Measurements from ENCODE around the gene ADGRL2.

ADGRL2 gene

DNA sequence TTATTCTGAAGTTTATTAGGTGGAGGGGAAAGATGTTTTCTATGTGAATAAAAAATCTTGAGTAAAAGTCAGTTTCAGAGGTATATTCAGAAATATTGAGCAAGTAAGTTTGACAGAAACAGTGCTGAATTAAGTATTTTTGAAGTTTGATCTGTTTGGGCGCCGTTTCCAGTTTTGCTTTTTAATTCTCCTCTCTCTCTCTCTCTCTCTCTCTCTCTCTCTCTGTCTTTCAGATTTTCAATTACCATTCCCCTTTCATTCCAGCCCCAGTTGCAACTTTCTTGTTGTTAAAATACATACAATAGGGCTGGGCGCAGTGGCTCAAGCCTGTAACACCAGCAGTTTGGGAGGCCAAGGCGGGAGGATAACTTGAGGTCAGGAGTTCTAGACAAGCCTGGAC, 24.0 kb downstream of the ADGRL2 start:
- no peak for TF ChIP-seq ZNF302 (tag by site-specific recombination; IDR thresholded peaks at IDR 0.05; ENCODE audit: low read depth)
- TF ChIP-seq ZNF596 (tag by site-specific recombination; IDR thresholded peaks at IDR 0.05): peak; percentile 92
- ChIA-PET CTCF (no interaction called here), POLR2A (no interaction called here)
- Histone ChIP-seq H3K36me3 (ENCODE audit: control insufficient read depth in 2 of 2, insufficient read depth in 1 of 2, low read length in 2 of 2) (no peaks in the 10 kb centered on the region), H3K9me3 (ENCODE audit: control insufficient read depth, insufficient read depth, low read depth, low read length) (no peaks in the 10 kb centered on the region), H3K27ac (ENCODE audit: extremely low read depth, low read depth, low read length) (no peak overlapping the region), H3K4me1 (ENCODE audit: control insufficient read depth, insufficient read depth, low read length) (peaks cover 11% of the 10 kb centered on the region), H3K4me3 (ENCODE audit: low read depth, low read length) (no peak overlapping the region)

DNA sequence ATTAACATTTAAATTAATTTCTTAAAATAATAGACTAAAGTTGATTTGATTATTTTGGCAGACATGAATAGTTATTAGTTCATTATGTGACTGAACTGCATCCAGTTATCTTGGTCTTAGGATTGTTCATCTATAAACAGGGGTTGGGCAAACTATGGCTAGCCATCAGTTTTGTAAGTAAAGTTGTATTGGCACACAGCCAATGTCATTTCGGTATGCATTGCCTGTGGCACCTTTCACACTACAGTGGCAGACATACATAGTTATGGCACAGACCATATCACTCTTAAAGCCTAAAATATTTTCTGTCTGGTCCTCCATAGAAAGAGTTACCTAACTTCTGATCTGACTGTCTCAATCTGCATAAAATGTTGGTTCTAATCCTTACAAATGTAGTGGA, 27.2 kb downstream of the ADGRL2 start:
- ChIA-PET CTCF (no interaction called here), POLR2A (no interaction called here)
- Histone ChIP-seq H3K4me1 (ENCODE audit: control insufficient read depth, insufficient read depth, low read length) (peaks cover 12% of the 10 kb centered on the region), H3K27ac (ENCODE audit: extremely low read depth, low read depth, low read length) (no peak overlapping the region), H3K36me3 (ENCODE audit: control insufficient read depth in 2 of 2, insufficient read depth in 1 of 2, low read length in 2 of 2) (no peaks in the 10 kb centered on the region), H3K4me3 (ENCODE audit: low read depth, low read length) (no peak overlapping the region), H3K9me3 (ENCODE audit: control insufficient read depth, insufficient read depth, low read depth, low read length) (no peaks in the 10 kb centered on the region)
- TF ChIP-seq, protein P1, sequence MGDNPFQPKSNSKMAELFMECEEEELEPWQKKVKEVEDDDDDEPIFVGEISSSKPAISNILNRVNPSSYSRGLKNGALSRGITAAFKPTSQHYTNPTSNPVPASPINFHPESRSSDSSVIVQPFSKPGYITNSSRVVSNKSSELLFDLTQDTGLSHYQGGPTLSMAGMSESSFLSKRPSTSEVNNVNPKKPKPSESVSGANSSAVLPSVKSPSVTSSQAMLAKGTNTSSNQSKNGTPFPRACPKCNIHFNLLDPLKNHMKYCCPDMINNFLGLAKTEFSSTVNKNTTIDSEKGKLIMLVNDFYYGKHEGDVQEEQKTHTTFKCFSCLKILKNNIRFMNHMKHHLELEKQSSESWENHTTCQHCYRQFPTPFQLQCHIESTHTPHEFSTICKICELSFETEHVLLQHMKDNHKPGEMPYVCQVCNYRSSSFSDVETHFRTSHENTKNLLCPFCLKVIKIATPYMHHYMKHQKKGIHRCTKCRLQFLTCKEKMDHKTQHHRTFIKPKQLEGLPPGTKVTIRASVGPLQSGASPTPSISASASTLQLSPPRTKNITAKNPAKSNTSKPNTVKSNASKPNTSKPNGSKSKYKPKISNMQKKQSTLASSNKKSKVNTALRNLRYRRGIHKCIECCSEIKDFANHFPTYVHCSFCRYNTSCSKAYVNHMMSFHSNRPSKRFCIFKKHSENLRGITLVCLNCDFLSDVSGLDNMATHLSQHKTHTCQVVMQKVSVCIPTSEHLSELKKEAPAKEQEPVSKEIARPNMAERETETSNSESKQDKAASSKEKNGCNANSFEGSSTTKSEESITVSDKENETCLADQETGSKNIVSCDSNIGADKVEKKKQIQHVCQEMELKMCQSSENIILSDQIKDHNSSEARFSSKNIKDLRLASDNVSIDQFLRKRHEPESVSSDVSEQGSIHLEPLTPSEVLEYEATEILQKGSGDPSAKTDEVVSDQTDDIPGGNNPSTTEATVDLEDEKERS (tag by site-specific recombination; IDR thresholded peaks at IDR 0.05): no peak
- TF ChIP-seq ZNF121 (tag by site-specific recombination; IDR thresholded peaks at IDR 0.05) (no peak), ZSCAN30 (tag by site-specific recombination; IDR thresholded peaks at IDR 0.05) (0 out of 2 replicates have a peak, but pooled peaks have one; percentile 12), ZNF549 (tag by site-specific recombination; IDR thresholded peaks at IDR 0.05) (peak; percentile 35; the same call in 1 of the 2 replicates), ZNF660 (tag by site-specific recombination; IDR thresholded peaks at IDR 0.05) (peak; percentile 66; the same call in 1 of the 2 replicates), ZBTB44 (tag by site-specific recombination; IDR thresholded peaks at IDR 0.05) (peak; percentile 50; the same call in 1 of the 2 replicates)

GRCh38 chr1:81832573-81832972, 31.8 kb downstream of the ADGRL2 start:
- ChIA-PET CTCF (interaction anchor here (1.3 kb wide), 1 partner anchor 11 kb away, joined by 3 read pairs; no protein-coding TSS in a partner anchor), POLR2A (no interaction called here)
- Histone ChIP-seq H3K27ac (ENCODE audit: extremely low read depth, low read depth, low read length) (0 out of 2 replicates have a peak overlapping the region, but pooled peaks have one; percentile 12), H3K4me3 (ENCODE audit: low read depth, low read length) (no peak overlapping the region), H3K4me1 (ENCODE audit: control insufficient read depth, insufficient read depth, low read length) (peaks cover 45% of the 10 kb centered on the region), H3K36me3 (ENCODE audit: control insufficient read depth in 2 of 2, insufficient read depth in 1 of 2, low read length in 2 of 2) (no peaks in the 10 kb centered on the region), H3K9me3 (ENCODE audit: control insufficient read depth, insufficient read depth, low read depth, low read length) (no peaks in the 10 kb centered on the region)
- TF ChIP-seq ZNF664 (tag by site-specific recombination; IDR thresholded peaks at IDR 0.05) (0 out of 2 replicates have a peak, but pooled peaks have one; percentile 36), GFI1B (tag by site-specific recombination; IDR thresholded peaks at IDR 0.05) (0 out of 2 replicates have a peak, but pooled peaks have one; percentile 13), ZBTB17 (tag by site-specific recombination; IDR thresholded peaks at IDR 0.05) (peak; percentile 46; the same call in 1 of the 2 replicates), ZNF24 (tag by site-specific recombination; IDR thresholded peaks at IDR 0.05) (peak; percentile 51; the same call in 1 of the 2 replicates), ZSCAN4 (tag by site-specific recombination; IDR thresholded peaks at IDR 0.05) (no peak), ZNF10 (tag by site-specific recombination; IDR thresholded peaks at IDR 0.05) (peak; percentile 66; the same call in 1 of the 2 replicates), ZNF621 (tag by site-specific recombination; IDR thresholded peaks at IDR 0.05) (no peak), ZFP41 (tag by site-specific recombination; IDR thresholded peaks at IDR 0.05; ENCODE audit: borderline replicate concordance) (no peak), ZBTB48 (tag by site-specific recombination; IDR thresholded peaks at IDR 0.05) (peak; percentile 50; the same call in 1 of the 2 replicates), PRDM6 (tag by site-specific recombination; IDR thresholded peaks at IDR 0.05) (peak; percentile 93), ZNF660 (tag by site-specific recombination; IDR thresholded peaks at IDR 0.05) (0 out of 2 replicates have a peak, but pooled peaks have one; percentile 43), ZNF473 (tag by site-specific recombination; IDR thresholded peaks at IDR 0.05) (no peak), ZXDB (tag by site-specific recombination; IDR thresholded peaks at IDR 0.05) (peak; percentile 43; the same call in 1 of the 2 replicates), PRDM1 (tag by site-specific recombination; IDR thresholded peaks at IDR 0.05) (0 out of 2 replicates have a peak, but pooled peaks have one; percentile 25)
- TF ChIP-seq, protein P2, sequence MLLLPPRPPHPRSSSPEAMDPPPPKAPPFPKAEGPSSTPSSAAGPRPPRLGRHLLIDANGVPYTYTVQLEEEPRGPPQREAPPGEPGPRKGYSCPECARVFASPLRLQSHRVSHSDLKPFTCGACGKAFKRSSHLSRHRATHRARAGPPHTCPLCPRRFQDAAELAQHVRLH (tag by site-specific recombination; IDR thresholded peaks at IDR 0.05): no peak
- TF ChIP-seq, protein P3, sequence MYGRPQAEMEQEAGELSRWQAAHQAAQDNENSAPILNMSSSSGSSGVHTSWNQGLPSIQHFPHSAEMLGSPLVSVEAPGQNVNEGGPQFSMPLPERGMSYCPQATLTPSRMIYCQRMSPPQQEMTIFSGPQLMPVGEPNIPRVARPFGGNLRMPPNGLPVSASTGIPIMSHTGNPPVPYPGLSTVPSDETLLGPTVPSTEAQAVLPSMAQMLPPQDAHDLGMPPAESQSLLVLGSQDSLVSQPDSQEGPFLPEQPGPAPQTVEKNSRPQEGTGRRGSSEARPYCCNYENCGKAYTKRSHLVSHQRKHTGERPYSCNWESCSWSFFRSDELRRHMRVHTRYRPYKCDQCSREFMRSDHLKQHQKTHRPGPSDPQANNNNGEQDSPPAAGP (tag by site-specific recombination; IDR thresholded peaks at IDR 0.05): no peak
